Tibial nerve (tissue), 3 donors: ENCODE results near the gene FNDC3A.

ENCODE experiments used
- EP300 ChIP-seq, 2 donors: sonication (generic); formaldehyde crosslinking; IDR thresholded peaks; one replicate each; pipeline ENCODE4 v1.6.1; 2017; ENCODE audit warnings: antibody characterized with exemption in 2 of 2, mild to moderate bottlenecking in 1 of 2
- POLR2A ChIP-seq, 2 donors: fragments of 450-650 bp; IDR thresholded peaks; one replicate each; pipeline ENCODE4 v1.6.1; 2017; ENCODE audit warnings: antibody characterized with exemption in 2 of 2, mild to moderate bottlenecking in 2 of 2, moderate library complexity in 2 of 2

GRCh38 chr13:49099513-49099877 is 123.8 kb downstream of the FNDC3A start:
- TF ChIP-seq POLR2A (IDR thresholded peaks at IDR 0.05), result no peak
- no peak for TF ChIP-seq EP300 (IDR thresholded peaks at IDR 0.05)
